Measurements from ENCODE around the gene CRYBA2.

- TF ChIP-seq CTCF (IDR thresholded peaks at IDR 0.05; ENCODE audit: poor library complexity, severe bottlenecking) (no peak), TAF1 (IDR thresholded peaks at IDR 0.05; ENCODE audit: low read depth) (no peak), EP300 (conservative IDR thresholded peaks at IDR 0.05; ENCODE audit: poor library complexity, severe bottlenecking) (no peak), POLR2AphosphoS5 (IDR thresholded peaks at IDR 0.05) (no peak)
These were observed 22.3 kb downstream of the CRYBA2 start for GRCh38 chr2:218970894-218971293.

Measured in neural cell (in vitro differentiated cells).